ENCODE results near the gene CAPZA1.

DNA sequence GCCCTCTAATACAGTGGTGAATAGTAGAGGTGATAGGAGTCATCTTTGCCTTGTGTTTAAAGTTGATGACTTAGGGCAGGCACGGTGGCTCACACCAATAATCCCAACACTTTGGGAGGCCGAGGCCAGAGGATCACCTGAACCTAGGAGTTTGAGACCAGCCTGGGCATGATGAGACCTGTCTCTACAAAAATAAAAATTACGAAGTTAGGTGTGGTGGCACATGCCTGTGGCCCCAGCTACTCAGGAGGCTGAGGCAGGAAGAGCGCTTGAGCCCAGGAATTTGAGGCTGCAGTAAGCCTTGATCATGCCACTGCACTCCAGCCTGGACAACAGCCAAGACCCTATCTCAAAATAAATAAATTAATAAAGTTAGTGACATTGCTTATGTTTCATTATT, 26.6 kb downstream of the CAPZA1 start:
- TF ChIP-seq GABPA (IDR thresholded peaks at IDR 0.05; ENCODE audit: low read depth) (no peak), RAD21 (IDR thresholded peaks at IDR 0.05; ENCODE audit: low read length) (no peak), EP300 (IDR thresholded peaks at IDR 0.05; ENCODE audit: borderline replicate concordance in 1 of 2, low read depth in 1 of 2, low read length in 1 of 2) (no peak), RFX5 (IDR thresholded peaks at IDR 0.05; ENCODE audit: low read length) (no peak), YY1 (IDR thresholded peaks at IDR 0.05; ENCODE audit: low read depth) (no peak)
- TF ChIP-seq, protein P1, sequence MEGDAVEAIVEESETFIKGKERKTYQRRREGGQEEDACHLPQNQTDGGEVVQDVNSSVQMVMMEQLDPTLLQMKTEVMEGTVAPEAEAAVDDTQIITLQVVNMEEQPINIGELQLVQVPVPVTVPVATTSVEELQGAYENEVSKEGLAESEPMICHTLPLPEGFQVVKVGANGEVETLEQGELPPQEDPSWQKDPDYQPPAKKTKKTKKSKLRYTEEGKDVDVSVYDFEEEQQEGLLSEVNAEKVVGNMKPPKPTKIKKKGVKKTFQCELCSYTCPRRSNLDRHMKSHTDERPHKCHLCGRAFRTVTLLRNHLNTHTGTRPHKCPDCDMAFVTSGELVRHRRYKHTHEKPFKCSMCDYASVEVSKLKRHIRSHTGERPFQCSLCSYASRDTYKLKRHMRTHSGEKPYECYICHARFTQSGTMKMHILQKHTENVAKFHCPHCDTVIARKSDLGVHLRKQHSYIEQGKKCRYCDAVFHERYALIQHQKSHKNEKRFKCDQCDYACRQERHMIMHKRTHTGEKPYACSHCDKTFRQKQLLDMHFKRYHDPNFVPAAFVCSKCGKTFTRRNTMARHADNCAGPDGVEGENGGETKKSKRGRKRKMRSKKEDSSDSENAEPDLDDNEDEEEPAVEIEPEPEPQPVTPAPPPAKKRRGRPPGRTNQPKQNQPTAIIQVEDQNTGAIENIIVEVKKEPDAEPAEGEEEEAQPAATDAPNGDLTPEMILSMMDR (IDR thresholded peaks at IDR 0.05) = no peak
- TF ChIP-seq, protein P2, sequence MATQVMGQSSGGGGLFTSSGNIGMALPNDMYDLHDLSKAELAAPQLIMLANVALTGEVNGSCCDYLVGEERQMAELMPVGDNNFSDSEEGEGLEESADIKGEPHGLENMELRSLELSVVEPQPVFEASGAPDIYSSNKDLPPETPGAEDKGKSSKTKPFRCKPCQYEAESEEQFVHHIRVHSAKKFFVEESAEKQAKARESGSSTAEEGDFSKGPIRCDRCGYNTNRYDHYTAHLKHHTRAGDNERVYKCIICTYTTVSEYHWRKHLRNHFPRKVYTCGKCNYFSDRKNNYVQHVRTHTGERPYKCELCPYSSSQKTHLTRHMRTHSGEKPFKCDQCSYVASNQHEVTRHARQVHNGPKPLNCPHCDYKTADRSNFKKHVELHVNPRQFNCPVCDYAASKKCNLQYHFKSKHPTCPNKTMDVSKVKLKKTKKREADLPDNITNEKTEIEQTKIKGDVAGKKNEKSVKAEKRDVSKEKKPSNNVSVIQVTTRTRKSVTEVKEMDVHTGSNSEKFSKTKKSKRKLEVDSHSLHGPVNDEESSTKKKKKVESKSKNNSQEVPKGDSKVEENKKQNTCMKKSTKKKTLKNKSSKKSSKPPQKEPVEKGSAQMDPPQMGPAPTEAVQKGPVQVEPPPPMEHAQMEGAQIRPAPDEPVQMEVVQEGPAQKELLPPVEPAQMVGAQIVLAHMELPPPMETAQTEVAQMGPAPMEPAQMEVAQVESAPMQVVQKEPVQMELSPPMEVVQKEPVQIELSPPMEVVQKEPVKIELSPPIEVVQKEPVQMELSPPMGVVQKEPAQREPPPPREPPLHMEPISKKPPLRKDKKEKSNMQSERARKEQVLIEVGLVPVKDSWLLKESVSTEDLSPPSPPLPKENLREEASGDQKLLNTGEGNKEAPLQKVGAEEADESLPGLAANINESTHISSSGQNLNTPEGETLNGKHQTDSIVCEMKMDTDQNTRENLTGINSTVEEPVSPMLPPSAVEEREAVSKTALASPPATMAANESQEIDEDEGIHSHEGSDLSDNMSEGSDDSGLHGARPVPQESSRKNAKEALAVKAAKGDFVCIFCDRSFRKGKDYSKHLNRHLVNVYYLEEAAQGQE (IDR thresholded peaks at IDR 0.05; ENCODE audit: low read depth, low read length) = no peak

Data from SK-N-SH (cell line).